HG03108 (cell line): ENCODE data around the gene POU6F2.
"Not testable (repeated sequence)": the region's sequence is repeated elsewhere in the genome, so short reads cannot be mapped to it uniquely, and the experiment has no call there.

Source experiments
- ATAC-seq: cut with Tn5 transposase; IDR thresholded peaks from one replicate; pipeline ENCODE4 v1.9.1; 2021; ENCODE audit warnings: moderate library complexity; ENCODE audit not compliant: unreplicated experiment

The POU6F2 gene

GRCh38 chr7:39299695-39300094 lies 322.0 kb downstream of the POU6F2 start:
- no peak for ATAC-seq

GRCh38 chr7:39300276-39300675 lies 322.6 kb downstream of the POU6F2 start:
- ATAC-seq: no peak

GRCh38 chr7:39301543-39301942 lies 323.8 kb downstream of the POU6F2 start:
- no peak for ATAC-seq

- ATAC-seq: no peak
These were observed 326.5 kb downstream of the POU6F2 start for GRCh38 chr7:39304178-39304577.

- peak; percentile 54 for ATAC-seq
These were observed 327.1 kb downstream of the POU6F2 start for GRCh38 chr7:39304668-39305405.

- no peak for ATAC-seq
These were observed 328.4 kb downstream of the POU6F2 start for GRCh38 chr7:39306016-39306570.

GRCh38 chr7:39310699-39311098 lies 333.0 kb downstream of the POU6F2 start:
- no peak for ATAC-seq

GRCh38 chr7:39312254-39312989 lies 334.7 kb downstream of the POU6F2 start:
- no peak for ATAC-seq

- no peak for ATAC-seq
These were observed 335.7 kb downstream of the POU6F2 start for GRCh38 chr7:39313376-39313775.

GRCh38 chr7:39313974-39314373 lies 336.3 kb downstream of the POU6F2 start:
- no peak for ATAC-seq

GRCh38 chr7:39317107-39317506 lies 339.4 kb downstream of the POU6F2 start:
- ATAC-seq: no peak

GRCh38 chr7:39317896-39318295 lies 340.2 kb downstream of the POU6F2 start:
- ATAC-seq: no peak

GRCh38 chr7:39321245-39321644 lies 343.5 kb downstream of the POU6F2 start:
- ATAC-seq: no peak

GRCh38 chr7:39321909-39322498 lies 344.3 kb downstream of the POU6F2 start:
- no peak for ATAC-seq

GRCh38 chr7:39324139-39324760 lies 346.5 kb downstream of the POU6F2 start:
- no peak for ATAC-seq

GRCh38 chr7:39331607-39332006 lies 353.9 kb downstream of the POU6F2 start:
- ATAC-seq: not testable (repeated sequence)

GRCh38 chr7:39332142-39332541 lies 354.4 kb downstream of the POU6F2 start:
- no peak for ATAC-seq

GRCh38 chr7:39333701-39334100 lies 356.0 kb downstream of the POU6F2 start:
- ATAC-seq: no peak

- ATAC-seq: no peak
These were observed 358.7 kb downstream of the POU6F2 start for GRCh38 chr7:39336442-39336841.

GRCh38 chr7:39338716-39339115 lies 361.0 kb downstream of the POU6F2 start:
- ATAC-seq: no peak

- ATAC-seq: no peak
These were observed 361.9 kb downstream of the POU6F2 start for GRCh38 chr7:39339591-39339990.
